Urothelium cell line (cell line): ENCODE data around the gene TNPO2.
"Not testable (repeated sequence)": the region's sequence is repeated elsewhere in the genome, so short reads cannot be mapped to it uniquely, and the experiment has no call there.

Experiments used
- DNase-seq: peaks from one replicate; pipeline ENCODE4 v3.0.0; 2011; ENCODE audit warnings: low spot score, mixed read lengths
- FAIRE-seq: peaks from 2 replicates; lab custom pipeline; 2011; peaks lifted over from hg19 to GRCh38; lab: Jason Lieb, UNC

The TNPO2 gene

DNA sequence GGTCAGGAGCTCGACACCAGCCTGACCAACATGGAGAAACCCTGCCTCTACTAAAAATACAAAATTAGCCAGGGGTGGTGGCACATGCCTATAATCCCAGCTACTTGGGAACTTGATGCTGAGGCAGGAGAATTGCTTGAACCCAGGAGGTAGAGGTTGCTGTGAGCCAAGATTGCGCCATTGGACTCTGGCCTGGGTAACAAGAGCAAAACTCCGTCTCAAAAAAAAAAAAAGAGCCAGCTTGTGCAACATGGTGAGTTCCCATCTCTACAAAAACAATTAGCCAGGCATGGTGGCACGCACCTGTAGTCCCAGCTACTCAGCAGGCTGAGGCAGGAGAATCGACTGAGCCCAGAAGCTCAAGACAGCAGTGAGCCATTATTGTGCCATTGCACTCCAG is 45.7 kb downstream of the TNPO2 start:
- FAIRE-seq, DNase-seq: not testable (repeated sequence)

DNA sequence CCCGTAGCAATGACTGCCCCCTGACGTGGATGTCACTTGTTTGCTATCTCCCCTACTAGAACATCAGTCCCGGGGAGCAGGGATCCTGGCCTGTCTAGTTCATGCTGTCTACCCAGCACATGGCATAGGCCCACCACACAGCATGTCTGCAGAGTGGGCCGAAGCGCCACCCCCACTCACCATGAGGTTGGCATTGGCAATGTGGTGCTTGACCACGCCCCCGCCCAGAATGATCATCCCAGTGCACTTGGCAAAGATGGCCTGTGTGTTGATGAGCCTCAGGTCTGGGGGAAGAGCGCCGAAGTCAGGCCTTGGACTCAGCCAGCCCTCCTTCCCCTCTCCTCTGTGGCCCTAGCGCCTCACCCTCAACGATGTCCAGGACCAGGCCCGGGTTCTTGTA is 46.8 kb downstream of the TNPO2 start:
- no peak for DNase-seq
- FAIRE-seq = no peak

DNA sequence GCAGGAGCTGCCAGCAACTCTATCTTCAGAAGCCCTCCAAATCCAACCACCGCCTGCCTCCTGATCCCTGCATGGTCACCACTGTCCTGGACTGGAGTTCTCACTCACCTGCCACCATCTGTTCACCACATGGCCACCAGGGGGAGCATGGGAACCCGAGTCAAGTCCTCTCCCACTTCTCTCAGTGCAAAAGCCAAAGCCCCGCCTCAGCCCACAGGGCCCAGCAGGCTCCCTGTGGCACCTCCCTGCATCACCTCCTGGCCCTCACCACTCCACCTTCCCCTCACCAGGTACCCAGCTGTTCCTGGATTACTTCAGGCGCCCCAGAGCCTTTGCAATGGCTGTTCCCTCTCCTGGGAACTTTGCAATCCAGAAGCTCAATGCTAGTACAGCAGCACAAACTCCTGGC is 47.3 kb downstream of the TNPO2 start:
- DNase-seq = peak; percentile 75
- FAIRE-seq = no peak

DNA sequence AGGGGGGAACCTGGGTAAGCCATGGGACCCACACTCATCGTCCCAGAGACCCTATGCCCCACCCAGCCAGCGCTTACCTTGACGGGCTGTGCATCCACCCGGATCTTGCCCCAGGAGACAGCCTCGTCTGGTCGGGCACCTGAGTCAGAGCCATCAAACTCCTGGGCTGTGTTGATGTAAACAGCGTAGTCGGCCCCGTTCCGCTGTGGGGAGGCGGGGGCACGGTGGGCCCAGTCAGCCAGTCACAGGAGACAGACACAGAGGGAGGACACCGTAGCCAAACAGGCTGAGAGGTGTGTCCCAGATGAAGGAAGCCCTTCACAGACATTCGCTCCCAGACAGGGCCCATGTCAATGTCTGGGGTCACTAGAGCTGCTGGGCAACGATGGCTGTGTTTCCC is 47.8 kb downstream of the TNPO2 start:
- no peak for DNase-seq
- no peak for FAIRE-seq

DNA sequence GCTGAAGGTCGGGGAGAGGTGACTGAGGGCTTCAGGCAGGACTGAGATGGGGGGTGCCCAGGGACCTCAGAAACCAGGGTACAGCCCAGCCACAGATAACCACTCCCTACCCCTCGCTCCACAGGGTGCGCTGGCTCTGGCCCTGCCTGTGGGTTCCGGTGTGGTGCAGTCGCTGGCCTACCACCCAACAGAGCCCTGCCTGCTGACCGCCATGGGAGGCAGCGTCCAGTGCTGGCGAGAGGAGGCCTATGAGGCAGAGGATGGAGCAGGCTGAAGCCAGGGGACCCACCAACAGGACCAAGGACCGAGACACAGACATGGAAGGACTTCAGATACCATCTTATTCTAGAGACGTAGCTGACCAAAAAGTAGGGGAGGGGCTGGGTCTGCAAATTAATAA is 48.3 kb downstream of the TNPO2 start:
- FAIRE-seq (no peak), DNase-seq (no peak)

DNA sequence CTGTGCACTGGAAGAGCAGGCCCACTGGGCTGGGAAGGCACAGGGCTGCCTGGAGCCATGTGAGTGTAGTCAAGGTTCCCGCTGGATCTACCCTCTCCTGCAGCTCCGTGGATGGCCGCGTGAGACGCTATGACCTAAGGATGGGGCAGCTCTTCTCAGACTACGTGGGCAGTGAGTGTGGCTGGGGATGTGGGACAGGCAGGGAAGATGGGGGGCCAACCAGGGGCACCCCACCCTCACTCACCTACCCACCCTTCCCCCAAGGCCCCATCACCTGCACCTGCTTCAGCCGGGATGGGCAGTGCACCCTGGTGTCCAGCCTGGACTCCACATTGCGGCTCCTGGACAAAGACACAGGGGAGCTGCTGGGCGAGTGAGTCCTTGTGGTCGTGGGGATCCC is 51.0 kb downstream of the TNPO2 start:
- DNase-seq (no peak), FAIRE-seq (no peak)

DNA sequence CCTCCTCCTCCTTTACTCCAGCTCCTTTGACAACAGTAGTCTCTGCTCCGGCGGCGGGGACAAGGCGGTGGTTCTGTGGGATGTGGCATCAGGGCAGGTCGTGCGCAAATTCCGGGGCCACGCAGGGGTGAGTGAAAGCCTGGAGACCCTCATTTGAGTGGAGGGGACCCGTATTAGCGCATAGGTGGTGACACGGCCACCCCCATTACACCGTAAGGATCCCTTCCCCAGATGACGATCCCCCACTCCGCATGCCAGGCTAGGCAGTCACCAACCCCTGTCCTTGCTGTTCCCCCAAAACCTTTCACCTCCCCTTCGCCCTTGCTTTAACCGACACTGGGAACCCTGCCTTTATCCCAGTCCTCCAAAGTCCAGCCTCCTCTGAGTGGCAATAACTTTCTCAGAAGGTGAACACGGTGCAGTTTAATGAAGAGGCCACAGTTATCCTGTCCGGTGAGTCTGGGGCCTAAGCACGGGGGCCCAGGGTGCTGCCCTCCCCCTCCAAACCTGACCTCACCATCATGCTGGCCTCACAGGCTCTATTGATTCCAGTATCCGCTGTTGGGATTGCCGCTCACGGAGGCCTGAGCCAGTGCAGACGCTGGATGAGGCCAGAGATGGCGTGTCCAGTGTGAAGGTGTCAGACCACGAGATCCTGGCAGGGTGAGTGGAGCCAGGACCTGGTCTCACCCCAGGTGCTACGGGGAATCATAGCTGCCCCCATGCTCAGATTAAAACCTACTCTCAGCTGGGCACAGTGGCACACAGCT is 53.4 kb downstream of the TNPO2 start:
- DNase-seq = no peak
- no peak for FAIRE-seq

DNA sequence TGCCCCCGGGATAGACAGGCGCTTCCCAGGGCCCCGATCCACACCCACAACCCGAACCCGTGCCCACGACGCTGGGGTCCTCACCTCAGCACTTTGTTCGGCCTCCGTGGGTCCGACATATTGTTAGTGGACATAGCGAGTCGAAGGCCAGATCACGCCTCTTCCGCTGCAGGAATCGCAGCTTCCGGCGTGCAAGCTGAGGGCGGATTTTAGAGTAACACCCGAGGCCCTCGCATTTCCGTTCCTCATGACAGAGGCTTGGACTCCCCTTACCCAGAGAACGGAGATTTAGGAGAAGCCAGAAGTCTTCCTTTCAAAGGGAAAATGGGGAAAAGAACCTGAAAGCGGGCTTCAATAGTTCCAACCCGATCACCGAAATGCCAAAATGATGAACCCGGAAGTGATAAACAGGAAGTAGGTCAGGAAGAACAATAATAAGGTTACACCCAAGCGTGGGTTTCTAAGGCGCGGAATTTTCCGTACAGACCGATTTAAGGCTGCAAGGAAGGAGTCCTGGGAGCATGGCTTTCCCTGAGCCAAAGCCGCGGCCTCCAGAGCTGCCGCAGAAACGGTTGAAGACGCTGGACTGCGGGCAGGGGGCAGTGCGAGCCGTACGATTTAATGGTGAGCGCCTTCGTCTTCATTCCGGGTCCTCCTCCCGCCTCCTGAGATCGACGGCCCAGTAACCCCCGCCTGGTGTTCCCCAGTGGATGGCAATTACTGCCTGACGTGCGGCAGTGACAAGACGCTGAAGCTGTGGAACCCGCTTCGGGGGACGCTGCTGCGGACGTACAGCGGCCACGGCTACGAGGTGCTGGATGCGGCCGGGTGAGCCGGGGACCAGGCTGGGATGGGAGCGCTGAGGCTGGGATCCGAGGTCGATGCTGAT is 54.2 kb downstream of the TNPO2 start:
- DNase-seq (peak; percentile 68), FAIRE-seq (no peak)

DNA sequence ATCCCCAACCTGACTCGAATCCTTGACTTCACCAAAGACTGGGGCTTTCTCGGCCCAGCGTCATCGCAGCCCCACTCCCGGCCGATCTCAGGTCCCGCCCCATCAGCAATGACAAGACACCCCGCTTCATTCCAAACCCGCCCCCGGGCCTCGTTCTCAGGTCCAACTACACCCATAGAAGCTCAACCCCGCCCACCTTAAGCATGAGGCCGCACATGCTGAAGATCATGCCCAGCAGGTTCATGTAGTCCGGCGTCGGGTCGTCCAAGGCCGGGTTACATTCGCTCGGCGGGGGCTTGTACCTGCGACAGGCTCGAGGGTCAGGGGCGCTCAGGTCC is 54.8 kb downstream of the TNPO2 start:
- FAIRE-seq (no peak), DNase-seq (no peak)

DNA sequence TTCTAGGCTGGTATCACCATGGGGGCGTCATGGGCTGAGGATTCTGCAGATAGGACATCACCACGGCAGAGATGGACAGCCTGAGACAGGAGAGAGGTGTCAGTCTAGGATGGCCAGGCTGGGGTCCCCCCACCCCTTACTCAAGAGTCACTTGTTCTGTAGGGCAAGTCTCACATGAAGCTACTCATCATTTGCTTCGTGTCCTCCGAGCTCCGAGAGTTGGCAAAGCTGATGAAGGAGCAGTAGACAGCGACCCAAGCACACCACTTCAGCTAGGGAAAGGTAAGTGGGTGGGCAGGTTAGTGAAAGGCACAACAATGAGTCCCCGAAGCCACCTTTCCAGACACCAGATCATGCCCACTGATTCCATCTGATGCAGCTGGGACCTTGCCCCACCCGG is 55.4 kb downstream of the TNPO2 start:
- DNase-seq = no peak
- FAIRE-seq = no peak

DNA sequence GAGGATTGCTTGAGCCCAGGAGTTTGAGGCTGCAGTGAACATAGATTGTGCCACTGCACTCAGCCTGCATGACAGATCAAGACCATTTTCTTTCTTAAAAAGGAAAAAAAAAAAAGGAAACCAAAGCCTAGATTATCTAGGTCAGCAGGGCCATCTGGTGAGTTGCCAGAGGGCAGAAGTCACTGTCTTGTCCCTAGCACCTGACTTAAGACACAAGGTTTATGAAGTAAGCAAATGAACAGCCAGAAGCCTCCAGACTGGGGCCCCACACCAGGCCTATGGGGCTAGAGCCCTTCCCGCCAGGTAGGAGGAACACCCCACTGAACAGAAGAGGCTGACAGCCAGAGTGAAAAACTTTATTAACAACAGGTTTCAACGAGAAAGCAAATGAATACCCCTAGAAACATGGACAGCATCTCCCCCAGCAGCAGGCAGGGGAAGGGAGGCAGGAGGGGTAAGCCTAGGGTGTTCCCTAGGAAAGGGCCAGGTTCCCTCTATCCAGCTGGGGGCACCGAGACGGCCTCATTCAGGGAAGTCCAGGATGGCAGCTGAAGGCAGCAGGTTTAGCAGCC is 55.9 kb downstream of the TNPO2 start:
- no peak for FAIRE-seq
- no peak for DNase-seq

DNA sequence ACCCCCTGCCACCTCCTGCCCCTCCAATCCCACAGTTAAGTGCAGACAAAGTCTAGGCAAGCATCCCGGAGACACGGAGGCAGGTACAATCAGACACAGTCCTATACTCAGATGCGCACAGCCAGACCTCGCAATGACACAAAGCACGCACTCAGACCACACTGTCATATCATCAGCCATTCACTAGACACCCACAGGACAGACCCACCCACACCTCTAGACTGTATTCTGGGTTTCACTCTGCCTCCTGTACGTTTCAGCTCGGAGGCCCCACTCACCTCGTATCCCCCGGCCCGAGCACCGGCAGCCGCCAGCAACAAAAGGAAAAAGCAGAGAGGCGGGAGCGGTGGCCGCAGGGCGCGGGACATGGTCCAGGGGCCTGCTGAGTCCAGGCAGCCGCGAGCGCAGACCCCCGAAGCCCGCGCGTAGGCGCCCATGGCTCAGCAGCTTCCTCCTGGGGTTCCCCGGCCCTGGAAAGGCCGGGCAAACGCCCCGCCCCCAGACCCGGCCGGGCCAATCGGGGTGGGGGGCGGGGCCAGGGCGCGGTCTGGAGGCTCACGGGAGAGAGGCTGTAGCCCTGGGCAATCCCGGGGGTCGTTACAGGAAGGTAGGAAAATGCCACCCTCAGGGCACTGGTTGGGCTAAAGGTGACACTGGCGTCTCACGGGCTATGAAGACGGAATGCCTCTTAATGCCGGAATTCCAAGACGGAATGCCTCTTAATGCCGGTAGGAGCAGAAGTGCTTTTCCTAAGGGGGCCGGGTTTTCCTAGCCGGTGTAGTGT is 57.3 kb downstream of the TNPO2 start, which contains the start of the genes MAN2B1 and WDR83:
Gene MAN2B1 (minus strand): TSS at position 478 of the 784 bp plus-strand sequence. CDS start 41 bp downstream, at position 437.
Gene WDR83 (plus strand): TSS at position 543 of the 784 bp plus-strand sequence. CDS start 2,984 bp downstream, outside the sequence.
- DNase-seq (peak; percentile 87), FAIRE-seq (no peak)

DNA sequence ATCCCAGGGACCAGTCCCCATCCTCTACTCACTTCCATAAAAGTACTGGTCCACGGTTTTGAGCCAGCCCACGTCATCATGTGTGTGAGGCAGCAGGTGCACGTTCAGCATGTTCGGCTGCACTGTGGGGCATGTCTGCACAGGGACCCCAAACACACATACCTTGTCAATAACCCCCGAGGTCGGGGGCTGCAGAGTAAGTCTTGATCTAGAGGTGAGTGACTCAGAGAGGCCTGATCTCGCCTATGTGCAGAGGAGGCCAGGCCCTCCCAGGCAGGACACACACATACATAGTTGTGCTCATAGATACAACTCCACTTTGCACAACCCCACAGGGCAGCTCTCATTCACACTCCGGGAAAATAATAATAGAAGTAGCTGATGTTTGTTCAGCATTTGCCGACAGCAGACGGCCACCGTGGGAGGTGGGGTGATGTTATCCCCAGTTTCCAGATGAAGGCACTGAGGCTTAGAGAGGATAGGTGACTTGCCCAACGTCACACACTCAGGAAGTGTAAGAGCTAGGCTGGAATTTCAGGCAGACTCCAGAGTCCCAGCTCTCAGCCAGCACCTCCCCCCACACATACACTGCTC is 58.0 kb downstream of the TNPO2 start:
- FAIRE-seq (no peak), DNase-seq (no peak)

DNA sequence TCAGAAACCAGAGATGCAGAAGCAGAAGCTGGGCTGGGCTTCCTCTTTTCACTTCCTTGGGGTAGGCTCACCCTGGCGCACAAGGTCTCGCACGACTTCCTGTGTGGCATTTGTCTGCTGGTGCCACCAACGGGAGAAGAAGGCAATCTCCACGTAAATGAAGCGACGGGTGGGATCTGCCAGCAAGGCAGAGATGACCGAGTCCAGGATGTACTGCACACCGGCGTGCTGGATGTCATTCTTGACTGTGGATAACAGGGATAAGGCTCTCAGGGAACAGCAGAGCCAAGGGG is 58.5 kb downstream of the TNPO2 start:
- DNase-seq (no peak), FAIRE-seq (no peak)

DNA sequence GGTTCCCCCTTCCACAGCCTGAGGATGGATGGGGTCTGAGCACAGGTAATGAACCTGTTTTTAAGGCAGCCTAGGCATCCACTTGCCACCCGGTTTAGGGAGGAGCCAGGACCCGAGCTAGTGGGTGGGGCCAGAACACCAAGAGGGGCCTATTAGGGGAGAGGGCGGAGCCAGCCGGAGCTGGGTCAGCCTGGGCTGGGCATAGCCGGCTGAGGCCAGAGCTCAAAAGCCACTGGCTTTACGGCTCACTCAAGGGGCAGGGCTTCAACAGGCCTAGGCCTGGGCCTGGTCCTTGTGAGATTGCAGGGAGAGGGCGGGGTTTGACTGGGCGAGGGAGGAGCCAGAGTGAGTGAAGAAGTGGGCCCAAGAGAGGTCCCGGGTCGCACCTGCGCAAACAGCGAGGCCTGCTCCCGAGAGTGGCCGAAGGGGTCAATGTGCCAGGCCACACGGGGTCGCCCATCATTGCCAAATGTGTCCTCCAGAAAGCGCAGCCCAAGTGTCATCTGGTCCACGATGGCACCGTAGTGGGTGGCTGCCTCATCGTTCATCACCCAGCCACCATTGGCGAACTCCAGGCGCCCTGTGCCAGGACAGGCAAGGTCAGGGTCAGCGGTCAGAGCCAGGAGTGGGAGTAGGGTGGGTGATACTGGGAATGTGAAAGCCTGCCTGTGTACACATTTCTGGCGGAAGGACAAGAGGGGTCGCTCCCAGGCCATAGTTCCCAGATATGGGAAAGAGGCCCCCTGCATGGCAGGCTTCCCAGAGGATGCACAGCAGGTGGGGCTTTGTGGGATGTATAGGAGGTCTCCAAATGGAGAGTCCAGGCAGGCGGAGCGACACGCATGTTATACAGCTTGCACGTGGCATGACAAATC is 59.1 kb downstream of the TNPO2 start:
- no peak for DNase-seq
- FAIRE-seq = no peak

DNA sequence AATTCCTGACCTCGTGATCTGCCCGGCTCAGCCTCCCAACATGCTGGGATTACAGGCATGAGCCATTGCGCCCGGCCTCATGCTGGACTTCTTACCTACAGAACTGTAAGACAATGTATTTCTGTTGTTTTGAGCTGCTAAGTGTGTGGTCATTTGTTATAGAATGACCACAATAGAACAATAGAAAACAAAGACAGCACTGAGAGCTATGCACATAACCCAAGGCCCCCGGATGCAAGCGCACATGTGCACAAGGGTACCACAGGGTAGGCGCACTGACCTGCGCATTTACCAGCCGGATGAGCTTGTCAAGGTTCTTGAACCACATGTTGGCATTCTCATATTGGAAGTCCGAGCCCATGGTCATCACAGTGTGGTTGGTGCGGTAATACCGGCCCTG is 62.8 kb downstream of the TNPO2 start:
- DNase-seq = no peak
- FAIRE-seq = no peak

DNA sequence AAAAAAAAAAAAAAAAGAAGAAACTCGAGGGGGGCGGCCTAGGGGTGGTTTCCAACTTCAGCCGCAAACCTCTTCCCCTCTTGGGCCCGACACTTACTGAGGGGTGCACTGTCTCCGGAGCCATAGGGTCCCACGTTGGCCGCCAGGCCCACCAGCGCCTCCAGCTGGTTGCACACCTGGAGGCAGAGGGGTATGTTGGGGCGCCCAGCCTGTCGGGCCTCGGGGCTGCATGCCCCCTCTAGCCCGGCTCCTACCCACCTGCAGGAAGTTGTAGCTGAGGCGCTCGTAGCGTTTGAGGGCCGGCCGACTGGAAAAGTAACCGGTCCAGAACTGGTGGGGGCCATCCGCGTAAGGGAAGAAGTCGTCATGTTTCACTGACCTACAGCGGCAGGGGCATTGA is 65.8 kb downstream of the TNPO2 start:
- DNase-seq = no peak
- no peak for FAIRE-seq

DNA sequence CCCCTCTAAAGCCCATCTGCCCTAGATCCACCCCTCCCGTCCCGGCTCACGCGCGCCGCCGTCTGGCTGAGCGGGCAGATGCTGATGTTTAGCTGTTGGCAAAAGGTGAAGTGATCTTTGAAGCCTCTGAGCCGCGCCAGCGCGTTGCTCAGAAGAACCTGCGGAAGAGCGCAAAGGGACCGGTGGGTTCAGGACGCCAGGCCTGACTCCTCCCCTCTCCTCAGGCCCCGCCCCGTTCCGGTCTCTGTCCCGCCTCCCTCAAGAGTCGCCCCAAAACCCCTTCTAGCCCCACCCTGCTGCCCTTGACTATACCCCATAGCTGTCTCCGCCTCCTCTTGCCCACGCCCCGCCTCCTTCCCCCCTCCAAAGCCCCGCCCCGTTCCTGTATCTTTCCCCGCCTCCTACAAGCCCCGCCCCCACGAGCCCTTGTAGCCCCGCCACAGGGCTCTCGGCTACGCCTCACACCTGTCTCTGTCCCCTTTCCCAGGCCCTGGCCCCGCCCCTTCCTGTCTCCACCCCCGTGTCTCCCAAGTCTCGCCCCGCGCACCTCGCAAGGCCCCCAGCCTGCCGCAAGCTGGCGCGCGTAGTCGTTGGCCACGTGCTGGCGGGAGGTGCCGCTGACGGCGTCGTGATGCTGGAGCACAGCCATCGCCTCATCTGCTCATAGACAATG is 66.7 kb downstream of the TNPO2 start:
- no peak for DNase-seq
- FAIRE-seq = no peak

DNA sequence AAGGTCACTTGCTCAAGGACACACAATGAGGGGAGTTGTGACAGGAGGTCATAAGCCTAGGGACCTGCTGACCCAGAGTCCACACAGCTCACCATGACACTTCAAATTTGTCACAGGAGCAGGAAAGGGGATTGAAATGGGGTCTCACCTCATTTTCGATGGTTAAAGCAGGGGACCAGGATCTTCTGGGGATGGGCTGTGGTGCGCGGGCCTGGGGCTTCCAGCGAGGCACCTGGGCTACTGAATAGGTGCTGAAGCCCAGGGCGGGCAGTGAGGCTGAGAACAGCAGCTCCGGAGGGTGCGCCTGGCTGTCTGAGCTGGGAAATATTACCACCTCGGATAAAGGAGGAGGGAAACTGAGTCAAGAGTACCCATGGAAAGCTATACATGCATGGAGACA is 68.2 kb downstream of the TNPO2 start:
- DNase-seq (no peak), FAIRE-seq (no peak)
